NCI-H1930 (cell line): Measurements from ENCODE around the gene RAP2A.

Source experiments
- DNase-seq, 2 experiments: peaks; one replicate each; lab custom pipeline; 2025; lab: John Stamatoyannopoulos, UW

Gene RAP2A

GRCh38 chr13:97422118-97423054, 11.6 kb upstream of the RAP2A start:
- DNase-seq, result no peak

DNA sequence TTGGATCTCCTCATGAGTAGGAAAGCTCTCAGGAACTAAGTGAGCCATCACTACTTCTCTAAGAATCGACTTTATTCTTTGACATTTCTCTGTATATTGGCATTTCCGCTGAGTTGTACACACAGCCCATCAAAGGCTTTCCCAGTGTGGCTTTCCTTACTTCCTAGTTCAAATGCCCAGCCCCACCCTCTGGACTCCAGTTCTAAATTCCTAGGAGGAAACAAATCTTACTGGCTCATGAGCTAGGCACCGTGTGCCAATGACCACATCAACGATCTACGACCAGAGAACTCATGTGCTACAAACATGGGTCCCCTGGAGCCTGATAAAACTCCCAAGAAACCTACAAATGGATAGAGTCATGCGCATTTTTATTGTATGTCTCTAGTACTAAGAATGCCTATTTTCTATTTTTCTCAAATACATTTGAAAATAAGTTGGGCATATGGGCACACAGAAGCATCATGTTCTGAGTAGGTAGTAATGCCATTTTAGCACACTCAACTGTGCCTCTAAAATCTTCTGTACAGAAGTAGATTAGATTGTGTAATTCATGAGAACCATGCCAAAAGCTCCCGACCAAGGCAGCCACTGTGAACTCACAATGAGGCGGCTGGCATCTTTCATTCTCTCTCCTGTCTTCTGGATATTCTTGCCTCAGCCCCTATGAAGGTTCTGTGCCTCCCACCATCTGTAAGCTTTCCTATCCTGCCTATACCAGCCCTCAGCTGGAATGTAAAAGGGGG, 10.5 kb upstream of the RAP2A start:
- no peak for DNase-seq

GRCh38 chr13:97425590-97425989, 8.4 kb upstream of the RAP2A start:
- DNase-seq, result no peak

DNA sequence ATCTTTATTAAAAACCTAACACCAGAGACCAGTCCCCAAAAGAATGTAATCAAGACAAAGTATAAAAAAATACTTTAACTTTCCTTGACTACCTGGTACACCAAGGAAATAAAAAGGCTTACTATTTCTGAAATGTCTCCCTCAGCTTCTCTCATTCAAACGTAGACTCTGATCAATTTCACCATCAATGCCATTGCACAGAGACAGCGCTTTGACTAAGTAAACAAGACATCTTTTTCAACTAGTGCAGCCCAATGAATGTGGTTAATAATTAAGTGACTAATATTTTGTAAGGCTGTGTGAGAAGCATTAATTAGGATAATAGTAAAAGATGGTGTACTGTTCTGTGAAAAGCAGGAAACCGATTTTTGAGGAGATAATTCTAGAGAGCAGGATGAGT, 7.3 kb upstream of the RAP2A start:
- DNase-seq, result no peak

GRCh38 chr13:97429681-97430081, 4.3 kb upstream of the RAP2A start:
- peak in 1 of 2 experiments; percentile 27 for DNase-seq

DNA sequence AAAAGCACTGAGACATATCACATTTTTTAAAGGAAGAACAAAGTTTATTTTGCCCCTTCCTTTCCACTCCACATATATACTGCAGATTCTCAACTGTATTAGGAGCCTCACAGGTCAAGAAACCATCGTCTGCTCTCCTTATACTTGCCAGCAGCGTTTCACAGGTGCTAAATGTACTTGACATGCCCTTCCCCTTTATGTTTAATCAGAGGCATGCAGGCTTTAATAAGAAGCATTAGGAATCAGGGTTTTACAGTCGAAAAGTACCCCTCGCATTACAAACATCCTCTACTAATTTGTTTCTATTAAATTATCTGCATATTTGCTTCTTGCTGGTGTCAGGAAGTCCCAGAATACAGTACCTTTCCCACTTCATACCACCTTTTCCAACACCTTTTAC, 3.7 kb upstream of the RAP2A start:
- no peak for DNase-seq

- no peak for DNase-seq
These were observed 2.7 kb upstream of the RAP2A start for GRCh38 chr13:97431171-97431764.

DNA sequence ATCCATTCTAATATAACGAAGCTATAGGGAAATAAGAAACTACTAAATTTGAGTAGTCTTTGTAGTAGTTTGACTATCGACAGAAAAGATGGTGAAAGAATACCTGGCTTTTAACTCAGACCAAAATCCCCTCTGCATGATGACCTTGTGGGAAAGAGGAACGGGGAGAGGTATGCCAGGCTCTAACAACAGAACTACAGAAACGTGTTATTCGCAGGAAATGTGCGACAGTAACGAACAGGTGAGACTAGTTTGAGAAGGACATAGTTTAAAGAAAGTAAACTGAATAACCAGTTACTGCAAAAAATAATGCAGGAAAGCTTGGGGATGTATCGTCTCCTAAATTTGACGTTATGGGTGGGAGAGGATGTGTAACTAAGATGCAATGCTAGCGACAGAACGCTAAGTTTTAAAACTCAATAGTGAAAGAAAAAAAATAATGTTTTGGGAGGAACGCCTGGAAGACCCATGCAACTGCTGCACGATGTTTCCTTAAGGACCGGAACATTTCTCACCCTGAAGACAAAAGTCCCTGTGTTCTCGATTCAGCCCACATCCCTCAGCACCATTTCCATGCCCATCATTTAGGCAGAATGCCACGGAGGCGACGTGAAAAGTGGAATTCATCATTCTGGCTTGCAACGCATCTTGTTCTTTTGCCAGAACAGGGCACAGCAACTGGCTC, 1.6 kb upstream of the RAP2A start:
- no peak for DNase-seq

GRCh38 chr13:97432917-97433726, 847 bp upstream of the RAP2A start:
- DNase-seq, result peak; percentile 99 to 100

DNA sequence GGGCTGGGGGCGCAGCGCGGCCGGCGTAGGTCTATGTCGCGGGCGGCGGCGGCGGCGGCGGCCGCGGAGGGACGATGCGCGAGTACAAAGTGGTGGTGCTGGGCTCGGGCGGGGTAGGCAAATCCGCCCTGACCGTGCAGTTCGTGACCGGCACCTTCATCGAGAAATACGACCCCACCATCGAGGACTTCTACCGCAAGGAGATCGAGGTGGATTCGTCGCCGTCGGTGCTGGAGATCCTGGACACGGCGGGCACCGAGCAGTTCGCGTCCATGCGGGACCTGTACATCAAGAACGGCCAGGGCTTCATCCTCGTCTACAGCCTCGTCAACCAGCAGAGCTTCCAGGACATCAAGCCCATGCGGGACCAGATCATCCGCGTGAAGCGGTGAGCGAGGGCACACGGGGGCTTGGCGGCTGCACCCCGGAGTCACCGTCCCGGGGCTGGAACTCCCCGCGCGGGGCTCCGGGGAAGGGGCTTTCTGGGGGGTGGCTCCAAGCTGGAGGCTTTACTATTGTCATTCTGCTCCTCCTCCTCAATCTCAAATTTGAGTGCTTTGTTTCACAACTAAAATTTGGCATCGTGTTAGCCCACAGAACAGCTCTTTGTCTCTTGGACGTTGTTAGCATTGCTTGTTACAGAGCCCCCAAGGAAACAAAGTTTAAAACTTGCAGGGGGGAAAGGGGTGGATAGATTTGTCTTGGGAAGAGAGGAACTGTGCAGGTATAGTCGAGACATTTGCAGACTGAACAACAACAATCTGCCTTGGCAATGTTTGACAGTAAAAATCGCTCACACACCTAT, 630 bp downstream of the RAP2A start:
- no peak for DNase-seq

GRCh38 chr13:97435323-97435722, 1.4 kb downstream of the RAP2A start:
- DNase-seq, result no peak

GRCh38 chr13:97435794-97436193, 1.8 kb downstream of the RAP2A start:
- DNase-seq, result no peak

DNA sequence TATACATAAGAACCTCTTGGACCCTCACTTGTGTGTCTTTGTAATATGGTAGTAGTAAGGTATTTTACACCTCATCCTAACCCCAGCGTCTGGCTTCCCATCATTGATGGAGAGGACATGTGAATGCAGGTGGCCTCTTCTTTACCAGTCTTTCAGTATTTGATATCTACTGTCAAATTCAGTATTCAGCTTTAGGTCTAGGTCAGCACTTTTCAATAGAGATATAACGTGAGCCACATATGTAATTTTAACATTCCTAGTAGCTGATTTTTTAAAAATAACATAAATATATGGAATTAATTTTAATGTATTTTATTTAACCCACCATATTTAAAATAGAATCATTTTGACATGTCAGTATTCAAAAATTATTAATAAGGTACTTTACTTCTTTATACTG, 2.9 kb downstream of the RAP2A start:
- no peak for DNase-seq

GRCh38 chr13:97437729-97438128, 3.8 kb downstream of the RAP2A start:
- DNase-seq, result no peak

DNA sequence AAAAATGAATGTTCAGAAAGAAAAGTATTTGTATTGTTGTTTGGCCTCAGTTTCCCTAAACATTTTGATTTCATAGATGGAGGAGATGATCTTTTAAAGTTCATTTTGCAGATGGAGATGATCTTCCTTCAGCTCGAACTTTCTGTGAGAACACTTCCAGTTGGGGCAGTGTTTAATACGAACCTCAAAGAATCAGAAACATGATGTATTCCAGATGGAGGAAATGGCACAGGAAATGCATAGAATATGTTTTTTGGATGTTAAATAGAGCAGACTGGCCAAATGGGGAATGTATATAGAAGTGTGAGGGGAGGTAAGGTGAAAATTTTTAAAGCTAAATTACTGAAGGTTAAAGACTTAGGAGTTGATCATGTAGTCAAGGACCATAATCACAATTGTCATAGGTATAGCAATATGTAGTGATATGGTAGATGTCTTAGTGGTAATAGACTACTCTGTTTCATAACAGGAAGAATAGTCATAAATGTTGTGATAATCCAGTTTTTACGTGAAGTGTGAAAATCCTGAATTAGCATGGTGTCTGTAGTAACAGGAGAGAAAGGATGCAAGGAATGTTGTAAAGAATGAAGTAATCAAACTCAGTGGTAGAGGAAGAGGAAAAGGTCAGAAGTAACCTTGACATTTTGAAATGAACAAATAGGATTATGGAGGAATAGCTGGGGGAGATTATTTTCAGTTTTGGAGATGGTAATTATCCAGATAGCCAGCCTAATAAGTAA, 5.1 kb downstream of the RAP2A start:
- no peak for DNase-seq

DNA sequence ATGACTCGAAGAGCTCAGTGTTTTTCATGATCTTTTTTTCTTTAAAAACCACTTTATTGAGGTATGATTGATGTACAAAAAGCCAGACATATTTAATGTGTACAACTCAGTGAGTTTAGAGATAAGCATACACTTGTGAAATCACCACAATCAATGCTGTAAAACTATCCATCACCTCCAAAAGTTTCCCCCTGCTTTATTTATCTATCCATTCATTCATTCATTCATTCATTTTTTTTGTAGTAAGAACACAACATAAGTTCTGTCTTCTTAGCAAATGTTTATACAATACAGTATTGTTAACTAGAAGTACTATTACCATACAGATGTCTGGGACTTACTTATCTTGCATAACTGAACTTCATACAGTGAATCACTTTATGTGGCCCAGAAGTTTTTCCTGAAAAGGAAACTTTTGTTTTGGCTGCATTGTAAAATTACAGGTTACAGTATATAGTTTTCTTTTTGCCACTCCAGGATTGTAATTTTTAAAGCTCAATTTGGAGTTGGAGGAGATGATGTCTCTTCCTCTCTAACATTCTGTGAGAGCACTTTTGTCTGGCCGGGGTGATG, 6.7 kb downstream of the RAP2A start:
- no peak for DNase-seq

GRCh38 chr13:97441368-97441767, 7.4 kb downstream of the RAP2A start:
- no peak for DNase-seq

- DNase-seq, result peak in 1 of 2 experiments; percentile 46
These were observed 11.7 kb downstream of the RAP2A start for GRCh38 chr13:97445522-97446187.

DNA sequence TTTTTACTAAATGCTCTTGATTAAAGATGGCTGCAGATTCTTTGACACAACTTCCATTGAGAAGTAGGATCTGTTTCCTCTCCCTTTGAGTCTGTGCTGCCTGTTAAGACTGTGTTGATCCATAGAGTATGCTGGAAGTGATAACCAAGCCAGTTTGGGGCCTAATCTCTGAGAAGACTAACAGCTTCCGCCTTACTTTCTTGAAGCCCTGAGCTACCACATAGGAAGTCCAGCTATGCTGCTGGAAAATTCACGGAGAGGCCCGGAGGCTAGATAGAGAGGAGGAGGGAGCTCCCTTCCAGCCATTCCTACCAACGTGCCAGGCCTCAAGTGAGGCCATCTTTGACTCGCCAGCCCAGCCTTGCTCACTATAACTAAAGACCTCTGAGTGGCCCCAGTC, 12.5 kb downstream of the RAP2A start:
- no peak for DNase-seq
